ENCODE measurements around the gene HACD1. TPM values are rescaled to one million over a fixed set of nuclear protein-coding genes. Genes with fewer than 3 reads are reported as not detected.

Gene HACD1, protein sequence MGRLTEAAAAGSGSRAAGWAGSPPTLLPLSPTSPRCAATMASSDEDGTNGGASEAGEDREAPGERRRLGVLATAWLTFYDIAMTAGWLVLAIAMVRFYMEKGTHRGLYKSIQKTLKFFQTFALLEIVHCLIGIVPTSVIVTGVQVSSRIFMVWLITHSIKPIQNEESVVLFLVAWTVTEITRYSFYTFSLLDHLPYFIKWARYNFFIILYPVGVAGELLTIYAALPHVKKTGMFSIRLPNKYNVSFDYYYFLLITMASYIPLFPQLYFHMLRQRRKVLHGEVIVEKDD
- 18.2 and 20.2 TPM in 2 replicates for total RNA-seq

DNA sequence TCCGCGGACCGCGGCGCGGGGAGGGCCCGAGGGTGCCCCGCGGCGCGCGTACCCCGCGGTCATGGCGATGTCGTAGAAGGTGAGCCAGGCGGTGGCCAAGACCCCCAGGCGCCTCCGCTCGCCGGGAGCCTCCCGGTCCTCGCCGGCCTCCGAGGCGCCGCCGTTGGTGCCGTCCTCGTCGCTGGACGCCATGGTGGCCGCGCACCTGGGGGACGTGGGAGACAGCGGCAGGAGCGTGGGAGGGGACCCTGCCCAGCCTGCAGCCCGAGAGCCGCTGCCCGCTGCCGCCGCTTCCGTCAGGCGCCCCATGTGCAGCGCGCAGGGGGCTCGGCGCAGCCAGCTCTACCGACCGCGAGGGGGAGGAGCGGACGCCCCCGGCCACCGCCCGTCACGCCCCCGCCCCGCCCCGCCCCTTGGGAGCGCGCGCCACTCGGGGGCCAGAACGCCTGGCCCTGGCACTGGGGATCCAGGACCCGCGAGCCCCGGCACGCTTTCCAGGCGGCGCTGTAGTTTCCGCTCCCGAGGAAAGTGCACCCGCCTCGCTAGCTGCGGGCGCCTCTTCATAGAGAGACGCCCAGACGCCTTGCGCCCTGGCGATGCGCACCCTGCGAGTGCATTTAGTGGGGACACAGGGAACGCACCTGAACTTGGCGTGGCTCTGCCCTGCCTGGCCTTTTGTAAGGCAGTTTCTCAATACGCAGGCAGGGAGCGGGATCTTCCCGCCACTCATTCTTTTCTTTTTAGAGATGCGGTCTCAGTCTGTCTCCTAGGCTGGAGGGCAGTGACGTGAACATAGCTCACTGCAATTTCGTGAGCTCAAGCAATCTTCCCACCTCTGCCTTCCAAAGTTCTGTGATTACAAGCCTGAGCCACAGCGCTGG, at the start of gene HACD1:
TSS of gene HACD1 (minus strand) at position 344 of the 881 bp plus-strand sequence. CDS start at position 309, 35 bp downstream.

DNA sequence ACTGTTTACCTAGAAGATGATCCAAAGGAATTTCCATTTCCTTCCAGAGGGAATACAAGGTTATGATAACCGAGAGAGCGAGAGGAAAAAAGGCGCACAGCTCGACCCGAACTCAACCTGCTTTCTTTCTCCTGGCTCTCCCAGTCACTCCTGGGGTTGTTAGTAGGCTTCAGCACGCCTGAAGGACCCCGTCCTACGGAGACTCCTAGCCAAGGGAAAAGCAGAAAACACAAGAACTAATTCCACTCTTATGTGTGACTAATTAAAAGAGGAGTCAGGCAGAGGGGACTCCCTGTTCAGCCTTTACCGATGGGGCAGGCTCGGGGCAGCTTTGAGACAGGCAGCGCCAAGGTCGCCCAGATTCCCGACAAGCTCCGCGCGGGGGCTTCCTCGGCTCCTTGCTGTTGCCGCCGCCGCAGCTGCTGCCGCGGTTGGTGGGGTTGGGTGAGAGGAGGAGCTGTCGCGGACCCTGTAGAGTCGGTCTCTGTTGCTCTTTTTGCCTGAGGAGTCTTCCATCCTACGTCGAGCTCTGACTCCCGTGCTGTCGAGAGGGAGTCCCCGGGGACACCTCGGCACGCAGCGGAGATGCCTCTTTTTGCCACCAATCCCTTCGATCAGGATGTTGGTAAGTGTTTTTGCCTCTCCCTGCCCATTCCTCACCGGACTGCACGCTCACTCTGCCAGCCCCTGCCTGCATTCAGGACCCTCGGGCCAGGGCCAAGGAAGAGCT, 26.7 kb upstream of the HACD1 start, which contains the start of gene STAM:
TSS of gene STAM (plus strand) at position 397 of the 730 bp plus-strand sequence. CDS start at position 586, 189 bp downstream.

Other genes with a start within 250 kb of the HACD1 start
- gene ST8SIA6, start 162.8 kb downstream of the HACD1 start, total RNA-seq, result 0.17 TPM in 1 of 2 replicates, not detected in the other
- 21.2 and 28.4 TPM in 2 replicates for gene STAM, start 26.8 kb upstream of the HACD1 start, total RNA-seq
- under 0.01 TPM in 2 replicates for gene TMEM236, start 134.8 kb upstream of the HACD1 start, total RNA-seq
- gene MRC1, start 192.0 kb upstream of the HACD1 start, total RNA-seq, result under 0.01 TPM in 1 of 2 replicates, not detected in the other

All from smooth muscle cell of trachea (primary cell).